K562 (cell line): ENCODE measurements around the gene STAT4. TPM values are rescaled to one million over a fixed set of nuclear protein-coding genes. Genes with fewer than 3 reads are reported as not detected.

Experiments
- ATAC-seq: fragments of 200-7000 bp; cut with Tn5 transposase; 3 replicates; pipeline ENCODE4 v1.9.1; 2020; ENCODE audit warnings: moderate library complexity
- BruUV-seq: library from RNA; stranded (reverse); fragments of 400-500 nt; replicated peaks from 2 replicates; lab custom pipeline; 2021; lab: Mats Ljungman, UMichigan
- CTCF ChIA-PET: fragments of 300-600 bp; formaldehyde crosslinking; extraction: SDS; loops from one replicate; lab custom pipeline; 2021; ENCODE audit warnings: low intra/inter-chr PET ratio; lab: Yijun Ruan, JAX
- POLR2A ChIA-PET: fragments of 300-600, 350-650 bp; sonication (Branson Sonifier 250); formaldehyde crosslinking; extraction: SDS; loops from one replicate; lab custom pipeline; 2021; ENCODE audit warnings: antibody characterized with exemption, inconsistent platforms; lab: Yijun Ruan, JAX
- DNase-seq, 4 experiments: peaks; one replicate each; pipeline versions ENCODE4 v3.0.0 to v3.0.0-alpha.2; 2011 to 2018; ENCODE audit warnings: low spot score in 3 of 4, mixed read lengths in 3 of 4; ENCODE audit errors: extremely low read depth in 1 of 4
- FAIRE-seq: peaks from 2 replicates; lab custom pipeline; 2011; peaks lifted over from hg19 to GRCh38; lab: Jason Lieb, UNC
- H2AFZ ChIP-seq: 2 replicates; pipeline ENCODE4 v1.6.0; 2011; ENCODE audit warnings: low read depth, low read length, control low read depth, inconsistent platforms
- H3K27ac ChIP-seq: fragments of 200-600 bp; 3 replicates; pipeline ENCODE4 v1.8.0; 2011; ENCODE audit warnings: low read depth, mild to moderate bottlenecking, control low read depth, inconsistent platforms, low read length, moderate library complexity, mixed read lengths; ENCODE audit errors: extremely low read depth
- H3K27me3 ChIP-seq, 2 experiments: fragments of 300-600 bp in 1 of 2; 2 replicates in 1 of 2; 3 replicates in 1 of 2; pipeline versions ENCODE4 v1.6.0 to v1.8.0; 2011; ENCODE audit warnings: inconsistent platforms in 2 of 2, low read length in 2 of 2, mild to moderate bottlenecking in 1 of 2, mixed read lengths in 1 of 2, moderate library complexity in 1 of 2; ENCODE audit not compliant: control insufficient read depth in 2 of 2, insufficient read depth in 2 of 2
- H3K36me3 ChIP-seq: fragments of 300-600 bp; 3 replicates; pipeline ENCODE4 v1.8.0; 2011; ENCODE audit warnings: mild to moderate bottlenecking, low read length, inconsistent platforms; ENCODE audit not compliant: control insufficient read depth, insufficient read depth
- H3K4me1 ChIP-seq, 2 experiments: fragments of 200-600 bp in 1 of 2; replicated peaks in 1 of 2; 2 replicates in 1 of 2; 3 replicates in 1 of 2; pipeline versions ENCODE4 v1.5.1 to v1.8.0; 2011; ENCODE audit warnings: inconsistent platforms in 2 of 2, low read length in 2 of 2, mild to moderate bottlenecking in 1 of 2, mixed read lengths in 1 of 2, moderate library complexity in 1 of 2; ENCODE audit not compliant: control insufficient read depth in 2 of 2, insufficient read depth in 2 of 2
- H3K4me2 ChIP-seq: 2 replicates; pipeline ENCODE4 v1.6.1; 2011; ENCODE audit warnings: low read length, control low read depth, inconsistent platforms, mixed read lengths; ENCODE audit not compliant: insufficient read depth
- H3K4me3 ChIP-seq: fragments of 200-600 bp; sonication (generic), shearing (Covaris generic); 2 replicates; pipeline ENCODE4 v1.5.1; 2016; ENCODE audit warnings: control low read depth, inconsistent platforms
- H3K79me2 ChIP-seq: fragments of 200-600 bp; 3 replicates; pipeline ENCODE4 v1.8.0; 2011; ENCODE audit warnings: low read length, inconsistent platforms; ENCODE audit not compliant: control insufficient read depth, insufficient read depth
- H3K9ac ChIP-seq, 2 experiments: 2 replicates each; pipeline versions ENCODE4 v1.6.0 to v1.6.1; 2011; ENCODE audit warnings: low read depth in 2 of 2, low read length in 2 of 2, control low read depth in 1 of 2, inconsistent platforms in 1 of 2, mild to moderate bottlenecking in 1 of 2, mixed read lengths in 1 of 2; ENCODE audit not compliant: insufficient read depth in 1 of 2
- H3K9me1 ChIP-seq: one replicate; pipeline ENCODE4 v1.6.0; 2011; ENCODE audit warnings: inconsistent platforms, mild to moderate bottlenecking, low read length, moderate library complexity; ENCODE audit not compliant: control insufficient read depth, insufficient read depth
- H3K9me3 ChIP-seq: replicated peaks from 2 replicates; pipeline ENCODE4 v1.5.1; 2011; ENCODE audit warnings: low read depth, low read length, inconsistent platforms; ENCODE audit not compliant: control insufficient read depth, insufficient read depth
- H4K20me1 ChIP-seq: replicated peaks from 2 replicates; pipeline ENCODE4 v1.6.1; 2011; ENCODE audit warnings: low read length, inconsistent platforms, mixed read lengths; ENCODE audit not compliant: control insufficient read depth, insufficient read depth
- CBX3 ChIP-seq, 2 experiments: IDR thresholded peaks; 1 replicate in 1 of 2; 2 replicates in 1 of 2; pipeline ENCODE4 v1.6.1; 2012; ENCODE audit warnings: inconsistent platforms in 2 of 2, low read length in 2 of 2, borderline replicate concordance in 1 of 2, control low read depth in 1 of 2
- HMGXB4 ChIP-seq: sonication (generic); formaldehyde crosslinking; IDR thresholded peaks from 2 replicates; pipeline ENCODE4 v1.8.1; 2023; ENCODE audit warnings: mild to moderate bottlenecking, missing genetic modification reagents
- KDM2B ChIP-seq: fragments of 250-450 bp; sonication (Bioruptor Pico); IDR thresholded peaks from 2 replicates; pipeline ENCODE4 v1.8.0; 2021; ENCODE audit warnings: mild to moderate bottlenecking, moderate library complexity
- NEUROD1 ChIP-seq: fragments of 150-350 bp; IDR thresholded peaks from 2 replicates; pipeline ENCODE4 v1.6.1; 2014; ENCODE audit warnings: borderline replicate concordance, low read length, low read depth; ENCODE audit not compliant: partially characterized antibody
- POLR2AphosphoS2 ChIP-seq: IDR thresholded peaks from 2 replicates; pipeline ENCODE4 v1.6.1; 2012; ENCODE audit warnings: low read length, improper control_type of control experiment
- SIX5 ChIP-seq, 2 experiments: IDR thresholded peaks; 2 replicates each; pipeline ENCODE4 v1.6.1; 2011; ENCODE audit warnings: low read length in 2 of 2, borderline replicate concordance in 1 of 2, low read depth in 1 of 2, mild to moderate bottlenecking in 1 of 2, moderate library complexity in 1 of 2; ENCODE audit not compliant: insufficient read depth in 1 of 2
- U2AF2 ChIP-seq: fragments of 200-400 bp; formaldehyde crosslinking; optimal IDR thresholded peaks from 2 replicates; pipeline ENCODE3; 2017; ENCODE audit warnings: low read depth, mild to moderate bottlenecking, low read length
- ZNF217 ChIP-seq: sonication (generic); formaldehyde crosslinking; IDR thresholded peaks from 2 replicates; pipeline ENCODE4 v1.8.0; 2022; ENCODE audit warnings: mild to moderate bottlenecking, missing genetic modification reagents
- ZNF23 ChIP-seq: fragments of 250-450 bp; sonication (Bioruptor Pico); IDR thresholded peaks from 2 replicates; pipeline ENCODE4 v1.4.0; 2020; ENCODE audit warnings: mild to moderate bottlenecking
- ZNF778 ChIP-seq: fragments of 450-650 bp; formaldehyde crosslinking; IDR thresholded peaks from 2 replicates; pipeline ENCODE4 v1.4.0; 2020; ENCODE audit warnings: mild to moderate bottlenecking, moderate library complexity
- WGBS: fragments of 100-300 bp; shearing (Covaris generic); methylation state at CpG from one replicate; pipeline ENCODE4 v1.1.6; 2016; ENCODE audit warnings: low coverage, mixed read lengths; ENCODE audit not compliant: insufficient coverage; ENCODE audit errors: missing lambda C conversion rate; 5-methylcytosine and 5-hydroxymethylcytosine counted together
- in situ Hi-C: fragments of 300-500 bp; cut with MboI; formaldehyde crosslinking; loops from 4 replicates; pipeline ENCODE4 v1.15.0; 2018; ENCODE audit warnings: inconsistent platforms, mixed read lengths
- intact Hi-C: fragments of 100-400 bp; cut with micrococcal nuclease; formaldehyde crosslinking; loops from 2 replicates; pipeline ENCODE4 v1.14.2; 2022
- polyA plus RNA-seq, 8 experiments: library from polyadenylated mRNA; depleted of rRNA in 4 of 8; stranded (reverse) in 5 of 8; unstranded in 3 of 8; fragments of >200 nt; fragmentation: Nextera tagmentation in 2 of 8; fragmentation: Illumina TruSeq in 1 of 8; extraction: Ambion mirVana in 2 of 8; extraction: Trizol in 1 of 8; gene quantifications; 2 replicates each; pipeline versions ENCODE4 v1.2.1 to v1.2.3, GENCODE V29; 2011 to 2014; ENCODE audit warnings: inconsistent platforms in 1 of 8, missing spikeins in 1 of 8
- total RNA-seq, 7 experiments: library from RNA; depleted of rRNA in 6 of 7; stranded (reverse); fragments of >200 nt in 6 of 7; fragmentation: Illumina TruSeq in 2 of 7; extraction: Trizol in 2 of 7; gene quantifications; 2 replicates each; pipeline versions ENCODE4 v1.2.1 to v1.2.3, GENCODE V29; 2011 to 2021; ENCODE audit warnings: low replicate concordance in 1 of 7

The STAT4 gene
- total and polyA plus RNA-seq, 9 of the 15 experiments (the other 6 are each of a cell fraction or from before 2014, with no cell fraction given), result 0.01 to 0.06 (median 0.03) TPM; not detected in 6

- in situ Hi-C loops (no loop called here), intact Hi-C loops (no loop called here)
- Histone ChIP-seq H3K79me2 (no peaks in the 10 kb centered on the region), H3K9me3 (no peaks in the 10 kb centered on the region; the same call in 1 of the 2 replicates), H4K20me1 (no peaks in the 10 kb centered on the region), H3K4me1 (peaks cover 0 to 13% of the 10 kb centered on the region in 2 experiments; a peak in 3 of 5 replicates), H2AFZ (no peak overlapping the region), H3K4me2 (no peak overlapping the region), H3K36me3 (no peaks in the 10 kb centered on the region), H3K27ac (no peak overlapping the region), H3K4me3 (no peak overlapping the region), H3K27me3 (no peaks in the 10 kb centered on the region), H3K9ac (no peak overlapping the region), H3K9me1 (no peaks in the 10 kb centered on the region)
- FAIRE-seq (no peak), ATAC-seq (no peak), DNase-seq (no peak)
- ChIA-PET POLR2A (interaction anchor here (0.6 to 0.7 kb wide), 2 partner anchors 29 to 648 kb away, joined by 3 read pairs; partner anchors contain the start of gene NABP1), CTCF (no interaction called here)
- no TSS peak for BruUV-seq
- WGBS, result 32% methylated on average over 10 of the region's 10 CpGs
- no peak for TF ChIP-seq ZNF23
- no peak for TF ChIP-seq HMGXB4 (CRISPR knock-in tag)
- TF ChIP-seq POLR2AphosphoS2, result no peak
- TF ChIP-seq U2AF2, result no peak
- no peak for TF ChIP-seq NEUROD1
- no peak for TF ChIP-seq CBX3 (IDR thresholded peaks at IDR 0.05; ENCODE audit: borderline replicate concordance in 1 of 2, low read length in 2 of 2)
- no peak for TF ChIP-seq SIX5 (IDR thresholded peaks at IDR 0.05; ENCODE audit: borderline replicate concordance in 1 of 2, insufficient read depth in 1 of 2, low read depth in 1 of 2, low read length in 2 of 2)
- TF ChIP-seq ZNF217, result no peak
- no peak for TF ChIP-seq KDM2B
- TF ChIP-seq ZNF778 (CRISPR knock-in tag), result no peak
Measured at GRCh38 chr2:191029280-191029950, 121.4 kb downstream of the STAT4 start.
